Cardiac fibroblast (primary cell): ENCODE data around the gene CDYL2.

Experiments used
- DNase-seq, 2 donors: peaks; one replicate each; pipeline versions ENCODE4 v3.0.0 to v3.0.0-alpha.2; 2010; ENCODE audit warnings: low read depth in 2 of 2
- H3K4me3 ChIP-seq, 2 donors: replicated peaks in 1 of 2; 1 replicate in 1 of 2; 2 replicates in 1 of 2; pipeline ENCODE4 v1.5.1; 2011; ENCODE audit warnings: low read depth in 2 of 2, low read length in 2 of 2, mild to moderate bottlenecking in 2 of 2, moderate library complexity in 1 of 2
- TF ChIP-seq, protein P1 (sequence below): IDR thresholded peaks from one replicate; pipeline ENCODE4 v1.5.1; 2011; ENCODE audit warnings: low read depth, mild to moderate bottlenecking, low read length, inconsistent platforms

Gene CDYL2

DNA sequence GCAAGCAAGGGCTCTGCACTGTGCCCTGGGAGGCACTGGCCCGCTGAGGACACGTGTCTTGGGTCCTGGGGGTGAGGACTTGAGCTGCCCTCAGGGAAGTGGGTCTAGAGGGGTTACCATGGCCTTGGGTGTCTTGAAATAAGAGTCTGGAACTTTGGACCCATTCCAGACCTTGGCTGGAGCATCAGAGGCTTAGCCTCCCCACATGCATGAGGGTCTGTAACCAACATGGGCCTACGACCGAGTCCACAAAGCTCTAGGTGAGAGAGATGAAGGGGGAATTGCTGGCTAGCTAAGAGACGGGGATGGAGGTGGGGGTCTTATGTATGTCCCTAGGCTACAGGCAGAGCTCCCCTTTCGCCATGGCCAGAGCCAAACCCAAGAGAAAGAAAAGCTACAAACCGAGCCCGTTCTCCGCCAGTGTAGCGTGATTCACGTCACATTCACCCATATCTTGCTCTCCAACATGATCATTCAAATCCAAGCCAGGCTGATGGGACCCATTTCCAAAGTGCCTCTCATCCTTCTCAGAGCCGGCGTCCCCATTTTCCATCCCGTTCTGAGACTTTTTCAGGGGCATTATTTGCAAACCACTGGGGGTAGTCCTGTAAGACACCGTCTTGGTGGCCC is 120.1 kb downstream of the CDYL2 start:
- DNase-seq, result no peak
- TF ChIP-seq, protein P1, sequence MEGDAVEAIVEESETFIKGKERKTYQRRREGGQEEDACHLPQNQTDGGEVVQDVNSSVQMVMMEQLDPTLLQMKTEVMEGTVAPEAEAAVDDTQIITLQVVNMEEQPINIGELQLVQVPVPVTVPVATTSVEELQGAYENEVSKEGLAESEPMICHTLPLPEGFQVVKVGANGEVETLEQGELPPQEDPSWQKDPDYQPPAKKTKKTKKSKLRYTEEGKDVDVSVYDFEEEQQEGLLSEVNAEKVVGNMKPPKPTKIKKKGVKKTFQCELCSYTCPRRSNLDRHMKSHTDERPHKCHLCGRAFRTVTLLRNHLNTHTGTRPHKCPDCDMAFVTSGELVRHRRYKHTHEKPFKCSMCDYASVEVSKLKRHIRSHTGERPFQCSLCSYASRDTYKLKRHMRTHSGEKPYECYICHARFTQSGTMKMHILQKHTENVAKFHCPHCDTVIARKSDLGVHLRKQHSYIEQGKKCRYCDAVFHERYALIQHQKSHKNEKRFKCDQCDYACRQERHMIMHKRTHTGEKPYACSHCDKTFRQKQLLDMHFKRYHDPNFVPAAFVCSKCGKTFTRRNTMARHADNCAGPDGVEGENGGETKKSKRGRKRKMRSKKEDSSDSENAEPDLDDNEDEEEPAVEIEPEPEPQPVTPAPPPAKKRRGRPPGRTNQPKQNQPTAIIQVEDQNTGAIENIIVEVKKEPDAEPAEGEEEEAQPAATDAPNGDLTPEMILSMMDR, result no peak
- no peak overlapping the region for H3K4me3 ChIP-seq

DNA sequence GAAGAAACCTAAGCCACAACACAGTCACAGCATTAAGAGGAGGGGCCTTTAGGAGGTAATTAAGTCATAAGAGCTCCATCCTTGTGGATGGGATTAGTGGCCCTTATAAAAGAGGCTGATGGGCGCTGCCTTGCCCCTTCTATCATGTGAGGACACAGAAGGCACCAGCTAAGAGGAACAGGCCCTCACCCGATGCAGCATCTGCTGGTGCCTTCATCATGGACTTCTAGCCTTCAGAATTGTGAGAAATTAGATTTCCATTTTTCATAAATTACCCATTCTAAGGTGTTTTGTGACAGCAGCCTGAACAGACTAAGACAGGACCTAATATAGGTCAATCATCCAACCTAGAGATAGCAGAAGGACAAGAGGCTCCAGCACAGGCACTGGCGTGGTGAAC is 120.8 kb downstream of the CDYL2 start:
- H3K4me3 ChIP-seq, result no peak overlapping the region
- TF ChIP-seq, protein P1, result no peak
- no peak for DNase-seq

GRCh38 chr16:80682421-80683070 is 121.9 kb downstream of the CDYL2 start:
- peak; percentile 57 to 60 for DNase-seq
- H3K4me3 ChIP-seq, result no peak overlapping the region
- TF ChIP-seq, protein P1, result no peak

GRCh38 chr16:80681436-80681835 is 123.0 kb downstream of the CDYL2 start:
- H3K4me3 ChIP-seq, result no peak overlapping the region
- TF ChIP-seq, protein P1, result no peak
- no peak for DNase-seq

DNA sequence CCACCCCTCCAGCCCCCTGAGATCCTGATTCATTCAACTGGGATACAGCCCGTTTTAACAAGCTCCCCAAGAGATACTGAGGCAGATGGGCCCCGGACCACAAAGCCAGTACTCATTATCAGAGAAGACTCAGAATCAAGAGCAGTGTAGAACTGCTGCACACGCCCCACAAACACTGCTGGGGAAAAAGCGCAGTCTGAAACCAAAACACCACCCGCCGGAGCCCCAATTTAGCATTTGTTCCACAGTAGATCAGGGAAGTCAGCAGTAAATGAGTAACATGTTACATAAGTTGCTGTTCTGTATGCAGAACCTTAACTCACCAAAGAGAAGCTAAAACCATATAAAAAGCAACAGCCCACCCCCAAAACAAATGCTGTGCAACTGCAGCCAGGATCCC is 123.6 kb downstream of the CDYL2 start:
- no peak for DNase-seq
- TF ChIP-seq, protein P1, result no peak
- no peak overlapping the region for H3K4me3 ChIP-seq

DNA sequence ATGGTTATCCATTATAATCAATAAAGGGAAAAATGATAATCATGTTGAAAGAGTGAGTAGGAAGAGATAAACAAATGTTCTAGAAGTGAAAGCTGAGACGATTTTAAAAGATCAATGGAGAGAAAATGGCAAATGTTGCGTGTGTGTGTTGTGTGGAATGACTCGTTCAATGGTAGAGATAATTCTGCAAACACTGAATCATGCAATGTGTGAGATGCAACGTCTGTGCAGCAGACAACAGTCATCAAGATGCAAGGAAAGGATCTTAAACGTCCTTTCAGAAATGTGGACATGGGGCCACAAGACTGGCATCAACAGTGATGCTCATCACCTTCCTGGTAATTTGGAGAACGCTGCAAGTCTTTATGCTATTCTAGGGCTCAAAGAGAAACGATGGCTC is 124.4 kb downstream of the CDYL2 start:
- no peak for DNase-seq
- TF ChIP-seq, protein P1, result no peak
- no peak overlapping the region for H3K4me3 ChIP-seq
